RWPE2 (cell line): Measurements from ENCODE around the gene PAK2.
"Not testable (repeated sequence)": the region's sequence is repeated elsewhere in the genome, so short reads cannot be mapped to it uniquely, and the experiment has no call there.

Source experiments
- ATAC-seq: fragments of 200-7000 bp; cut with Tn5 transposase; 3 replicates; pipeline ENCODE4 v1.9.1; 2021; ENCODE audit warnings: low read depth
- DNase-seq: peaks from one replicate; pipeline ENCODE4 v3.0.0-alpha.2; 2020; ENCODE audit warnings: low spot score
- H3K27ac ChIP-seq: fragments of 450-650 bp; 2 replicates; pipeline ENCODE4 v1.5.1; 2017; ENCODE audit warnings: mild to moderate bottlenecking; ENCODE audit not compliant: poor library complexity, severe bottlenecking
- H3K27me3 ChIP-seq: fragments of 250-450 bp; sonication (Bioruptor Pico); 2 replicates; pipeline ENCODE4 v1.5.1; 2021; ENCODE audit warnings: mild to moderate bottlenecking, moderate library complexity; ENCODE audit not compliant: insufficient read depth, poor library complexity, severe bottlenecking
- H3K36me3 ChIP-seq: fragments of 250-450 bp; sonication (Bioruptor Pico); 2 replicates; pipeline ENCODE4 v1.5.1; 2020; ENCODE audit warnings: low read depth, mild to moderate bottlenecking, moderate library complexity
- H3K4me1 ChIP-seq: fragments of 250-450 bp; sonication (Bioruptor Pico); 2 replicates; pipeline ENCODE4 v1.5.1; 2021; ENCODE audit warnings: mild to moderate bottlenecking, moderate library complexity; ENCODE audit not compliant: insufficient read depth, poor library complexity, severe bottlenecking
- H3K4me3 ChIP-seq: fragments of 250-450 bp; sonication (Bioruptor Pico); 2 replicates; pipeline ENCODE4 v1.5.1; 2021; ENCODE audit warnings: mild to moderate bottlenecking, moderate library complexity; ENCODE audit not compliant: severe bottlenecking
- H3K9me3 ChIP-seq: fragments of 250-450 bp; sonication (Bioruptor Pico); 2 replicates; pipeline ENCODE4 v1.5.1; 2021; ENCODE audit warnings: mild to moderate bottlenecking, moderate library complexity; ENCODE audit not compliant: severe bottlenecking
- TF ChIP-seq, protein P1 (sequence below): fragments of 450-650 bp; IDR thresholded peaks from one replicate; pipeline ENCODE4 v1.5.1; 2017; ENCODE audit warnings: mild to moderate bottlenecking, moderate library complexity; ENCODE audit not compliant: poor library complexity, severe bottlenecking

Gene PAK2

GRCh38 chr3:196842567-196843434 lies 103.1 kb downstream of the PAK2 start:
- DNase-seq (no peak), ATAC-seq (no peak)
- TF ChIP-seq, protein P1, sequence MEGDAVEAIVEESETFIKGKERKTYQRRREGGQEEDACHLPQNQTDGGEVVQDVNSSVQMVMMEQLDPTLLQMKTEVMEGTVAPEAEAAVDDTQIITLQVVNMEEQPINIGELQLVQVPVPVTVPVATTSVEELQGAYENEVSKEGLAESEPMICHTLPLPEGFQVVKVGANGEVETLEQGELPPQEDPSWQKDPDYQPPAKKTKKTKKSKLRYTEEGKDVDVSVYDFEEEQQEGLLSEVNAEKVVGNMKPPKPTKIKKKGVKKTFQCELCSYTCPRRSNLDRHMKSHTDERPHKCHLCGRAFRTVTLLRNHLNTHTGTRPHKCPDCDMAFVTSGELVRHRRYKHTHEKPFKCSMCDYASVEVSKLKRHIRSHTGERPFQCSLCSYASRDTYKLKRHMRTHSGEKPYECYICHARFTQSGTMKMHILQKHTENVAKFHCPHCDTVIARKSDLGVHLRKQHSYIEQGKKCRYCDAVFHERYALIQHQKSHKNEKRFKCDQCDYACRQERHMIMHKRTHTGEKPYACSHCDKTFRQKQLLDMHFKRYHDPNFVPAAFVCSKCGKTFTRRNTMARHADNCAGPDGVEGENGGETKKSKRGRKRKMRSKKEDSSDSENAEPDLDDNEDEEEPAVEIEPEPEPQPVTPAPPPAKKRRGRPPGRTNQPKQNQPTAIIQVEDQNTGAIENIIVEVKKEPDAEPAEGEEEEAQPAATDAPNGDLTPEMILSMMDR, result no peak
- H3K9me3 ChIP-seq, result peaks cover 1% of the 10 kb centered on the region
- H3K27ac ChIP-seq, result no peak overlapping the region
- no peak overlapping the region for H3K4me3 ChIP-seq
- H3K4me1 ChIP-seq, result no peaks in the 10 kb centered on the region
- H3K36me3 ChIP-seq, result no peaks in the 10 kb centered on the region
- H3K27me3 ChIP-seq, result no peaks in the 10 kb centered on the region

DNA sequence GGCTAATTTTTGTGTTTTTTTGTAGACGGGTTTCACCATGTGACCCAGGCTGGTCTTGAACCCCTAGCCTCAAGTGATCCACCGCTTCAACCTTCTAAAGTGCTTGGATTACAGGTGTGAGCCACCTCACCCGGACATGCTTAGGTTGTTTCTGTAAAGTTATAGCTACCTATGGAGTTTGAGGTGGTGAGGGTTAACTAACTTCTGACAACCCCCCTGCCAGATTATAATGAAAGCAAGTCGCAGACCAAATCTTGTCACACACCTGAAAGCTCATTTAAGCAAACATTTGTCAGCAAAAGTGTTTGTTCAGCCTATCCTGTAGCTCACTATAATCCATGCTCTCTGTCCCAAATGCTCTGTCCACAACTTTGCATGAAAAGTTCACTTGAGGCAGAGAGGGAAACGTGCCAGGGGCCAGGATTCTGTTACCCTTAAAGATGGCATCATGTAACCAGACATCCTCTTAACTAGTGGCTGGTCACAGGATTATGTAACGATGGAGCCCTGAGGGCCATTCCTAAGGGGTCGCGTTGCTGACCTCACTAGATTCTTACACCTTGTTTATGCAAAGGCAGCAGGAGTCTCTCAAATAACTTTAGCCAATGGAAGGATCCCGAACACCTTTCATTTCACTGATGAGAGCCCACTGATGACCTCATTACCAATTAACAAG lies 103.9 kb downstream of the PAK2 start:
- no peak overlapping the region for H3K27ac ChIP-seq
- H3K4me1 ChIP-seq, result no peaks in the 10 kb centered on the region
- H3K4me3 ChIP-seq, result no peak overlapping the region
- peaks cover 7% of the 10 kb centered on the region for H3K9me3 ChIP-seq
- no peak for ATAC-seq
- H3K36me3 ChIP-seq, result no peaks in the 10 kb centered on the region
- H3K27me3 ChIP-seq, result no peaks in the 10 kb centered on the region
- TF ChIP-seq, protein P1, result no peak
- no peak for DNase-seq

GRCh38 chr3:196844235-196845219 lies 104.9 kb downstream of the PAK2 start:
- H3K9me3 ChIP-seq, DNase-seq, H3K36me3 ChIP-seq, H3K27ac ChIP-seq, ATAC-seq, H3K4me1 ChIP-seq, H3K4me3 ChIP-seq, H3K27me3 ChIP-seq: not testable (repeated sequence)

- not testable (repeated sequence) for H3K4me3 ChIP-seq, H3K36me3 ChIP-seq, H3K27ac ChIP-seq, ATAC-seq, H3K9me3 ChIP-seq, H3K27me3 ChIP-seq, DNase-seq, H3K4me1 ChIP-seq
Measured at GRCh38 chr3:196848375-196848774, 108.7 kb downstream of the PAK2 start.

GRCh38 chr3:196849180-196849741 lies 109.6 kb downstream of the PAK2 start:
- ATAC-seq (no peak), DNase-seq (no peak)
- no peaks in the 10 kb centered on the region for H3K27me3 ChIP-seq
- no peak overlapping the region for H3K4me3 ChIP-seq
- H3K4me1 ChIP-seq, result no peaks in the 10 kb centered on the region
- H3K9me3 ChIP-seq, result peaks cover 8% of the 10 kb centered on the region
- H3K36me3 ChIP-seq, result no peaks in the 10 kb centered on the region
- TF ChIP-seq, protein P1, result no peak
- no peak overlapping the region for H3K27ac ChIP-seq

DNA sequence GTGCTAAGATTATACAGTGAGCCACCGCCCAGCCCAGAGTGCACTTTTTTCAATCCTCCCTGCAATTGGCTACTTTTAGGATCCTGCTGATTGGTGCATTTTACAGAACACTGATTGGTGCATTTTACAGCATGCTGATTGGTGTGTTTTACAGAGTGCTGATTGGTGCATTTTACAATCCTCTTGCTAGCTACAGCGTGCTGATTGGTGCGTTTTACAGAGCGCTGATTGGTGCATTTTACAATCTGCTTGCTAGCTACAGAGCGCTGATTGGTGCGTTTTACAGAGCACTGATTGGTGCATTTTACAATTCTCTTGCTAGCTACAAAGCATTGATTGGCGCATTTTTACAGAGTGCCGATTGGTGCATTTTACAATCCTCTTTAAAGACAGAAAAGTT lies 123.3 kb downstream of the PAK2 start:
- not testable (repeated sequence) for H3K36me3 ChIP-seq, ATAC-seq, DNase-seq, H3K9me3 ChIP-seq, H3K4me1 ChIP-seq, H3K4me3 ChIP-seq, H3K27me3 ChIP-seq, H3K27ac ChIP-seq
